GM21825 (cell line): Measurements from ENCODE around the gene HPGD.

ENCODE experiments used
- ATAC-seq: cut with Tn5 transposase; IDR thresholded peaks from one replicate; pipeline ENCODE4 v1.9.1; 2021; ENCODE audit warnings: mild to moderate bottlenecking, moderate library complexity; ENCODE audit not compliant: unreplicated experiment

HPGD gene

GRCh38 chr4:174522183-174523024 lies at the start of gene HPGD:
Gene HPGD (minus strand): TSS chr4:174522488. CDS start chr4:174522451, 37 bp downstream.
- peak; percentile 79 for ATAC-seq

GRCh38 chr4:174564529-174564928 lies 42.2 kb upstream of the HPGD start:
- no peak for ATAC-seq

GRCh38 chr4:174563399-174563798 lies 41.1 kb upstream of the HPGD start:
- no peak for ATAC-seq

- ATAC-seq = no peak
Observed at GRCh38 chr4:174561560-174561959, 39.3 kb upstream of the HPGD start.

- ATAC-seq = no peak
Observed at GRCh38 chr4:174559894-174560293, 37.6 kb upstream of the HPGD start.

GRCh38 chr4:174555789-174556630 lies 33.7 kb upstream of the HPGD start:
- ATAC-seq = no peak

- ATAC-seq = no peak
Observed at GRCh38 chr4:174554231-174554728, 32.0 kb upstream of the HPGD start.

GRCh38 chr4:174553828-174554227 lies 31.5 kb upstream of the HPGD start:
- ATAC-seq = no peak

GRCh38 chr4:174553031-174553430 lies 30.7 kb upstream of the HPGD start:
- ATAC-seq = no peak

GRCh38 chr4:174550541-174550940 lies 28.3 kb upstream of the HPGD start:
- ATAC-seq = no peak

GRCh38 chr4:174549721-174550120 lies 27.4 kb upstream of the HPGD start:
- no peak for ATAC-seq

- ATAC-seq = no peak
Observed at GRCh38 chr4:174545268-174545667, 23.0 kb upstream of the HPGD start.

- no peak for ATAC-seq
Observed at GRCh38 chr4:174544496-174544895, 22.2 kb upstream of the HPGD start.

- ATAC-seq = no peak
Observed at GRCh38 chr4:174540175-174540574, 17.9 kb upstream of the HPGD start.

- ATAC-seq = no peak
Observed at GRCh38 chr4:174539571-174539970, 17.3 kb upstream of the HPGD start.

- ATAC-seq = no peak
Observed at GRCh38 chr4:174538876-174539250, 16.6 kb upstream of the HPGD start.

- ATAC-seq = peak; percentile 97
Observed at GRCh38 chr4:174538123-174538875, 16.0 kb upstream of the HPGD start.

- peak; percentile 9 for ATAC-seq
Observed at GRCh38 chr4:174537634-174538033, 15.3 kb upstream of the HPGD start.

GRCh38 chr4:174534461-174534860 lies 12.2 kb upstream of the HPGD start:
- ATAC-seq = no peak

- no peak for ATAC-seq
Observed at GRCh38 chr4:174532445-174532844, 10.2 kb upstream of the HPGD start.

GRCh38 chr4:174531486-174531885 lies 9.2 kb upstream of the HPGD start:
- ATAC-seq = no peak
